H1 (cell line): ENCODE data around the gene DENND2D. TPM values are rescaled to one million over a fixed set of nuclear protein-coding genes. Genes with fewer than 3 reads are reported as not detected.

Source experiments
- CTCF ChIA-PET: fragments of 300-600 bp; sonication (Branson Sonifier 250); formaldehyde crosslinking; loops from one replicate; lab custom pipeline; 2021; ENCODE audit not compliant: partially characterized antibody; lab: Charles Lee
- POLR2A ChIA-PET: fragments of 300-600 bp; sonication (Branson Sonifier 250); formaldehyde crosslinking; loops from one replicate; lab custom pipeline; 2021; ENCODE audit warnings: inconsistent platforms; ENCODE audit not compliant: partially characterized antibody; lab: Charles Lee
- DNase-seq, 2 experiments: peaks; one replicate each; pipeline versions ENCODE4 v3.0.0 to v3.0.0-alpha.2; 2010 to 2022; ENCODE audit warnings: low spot score in 2 of 2, low read depth in 1 of 2, mixed read lengths in 1 of 2
- FAIRE-seq: peaks from 2 replicates; lab custom pipeline; 2011; peaks lifted over from hg19 to GRCh38; lab: Jason Lieb, UNC
- H2AFZ ChIP-seq: 2 replicates; pipeline ENCODE4 v1.8.1; 2012; ENCODE audit warnings: low read length, inconsistent platforms
- H2AK5ac ChIP-seq: 2 replicates; pipeline ENCODE4 v1.6.1; 2013; ENCODE audit warnings: low read depth, low read length
- H2BK120ac ChIP-seq: replicated peaks from 2 replicates; pipeline ENCODE3; 2013; ENCODE audit warnings: low read depth, low read length, inconsistent platforms
- H2BK12ac ChIP-seq: 2 replicates; pipeline ENCODE4 v1.6.1; 2013; ENCODE audit warnings: low read depth, low read length
- H2BK15ac ChIP-seq: 2 replicates; pipeline ENCODE4 v1.6.1; 2013; ENCODE audit warnings: low read length
- H2BK20ac ChIP-seq: 2 replicates; pipeline ENCODE4 v1.6.1; 2013; ENCODE audit warnings: low read length
- H2BK5ac ChIP-seq: 2 replicates; pipeline ENCODE4 v1.6.1; 2013; ENCODE audit warnings: low read depth, low read length
- H3K14ac ChIP-seq: 2 replicates; pipeline ENCODE4 v1.6.1; 2013; ENCODE audit warnings: inconsistent platforms; ENCODE audit not compliant: insufficient read length
- H3K18ac ChIP-seq: 2 replicates; pipeline ENCODE4 v1.6.1; 2013; ENCODE audit warnings: low read length; ENCODE audit errors: extremely low read depth
- H3K23ac ChIP-seq: 2 replicates; pipeline ENCODE4 v1.6.1; 2013; ENCODE audit warnings: inconsistent platforms; ENCODE audit not compliant: insufficient read length
- H3K23me2 ChIP-seq: 2 replicates; pipeline ENCODE4 v1.6.1; 2013; ENCODE audit warnings: low read depth, low read length
- H3K27ac ChIP-seq: 2 replicates; pipeline ENCODE4 v1.6.1; 2011; ENCODE audit warnings: low read depth, low read length, inconsistent platforms
- H3K27me3 ChIP-seq, 4 experiments: replicated peaks in 1 of 4; 1 replicate in 1 of 4; 2 replicates in 3 of 4; pipeline versions ENCODE4 v1.6.1 to v1.8.1; 2011 to 2013; ENCODE audit warnings: low read length in 3 of 4, mild to moderate bottlenecking in 3 of 4, inconsistent platforms in 2 of 4, mixed read lengths in 2 of 4, moderate library complexity in 1 of 4; ENCODE audit not compliant: control insufficient read depth in 3 of 4, insufficient read depth in 3 of 4; ENCODE audit errors: extremely low read depth in 1 of 4
- H3K36me3 ChIP-seq, 4 experiments: 2 replicates each; pipeline versions ENCODE4 v1.6.1 to v1.8.1; 2011 to 2013; ENCODE audit warnings: mild to moderate bottlenecking in 4 of 4, low read length in 3 of 4, moderate library complexity in 2 of 4, control low read depth in 1 of 4, inconsistent platforms in 1 of 4; ENCODE audit not compliant: insufficient read depth in 4 of 4, control insufficient read depth in 2 of 4
- H3K4ac ChIP-seq: replicated peaks from 2 replicates; pipeline ENCODE3; 2013; ENCODE audit warnings: low read length, low read depth, mixed read lengths, inconsistent platforms; ENCODE audit not compliant: insufficient read length
- H3K4me1 ChIP-seq, 4 experiments: replicated peaks in 1 of 4; 1 replicate in 1 of 4; 2 replicates in 3 of 4; pipeline versions ENCODE4 v1.6.1 to v1.8.1; 2011 to 2013; ENCODE audit warnings: low read length in 3 of 4, inconsistent platforms in 2 of 4, mixed read lengths in 1 of 4; ENCODE audit not compliant: insufficient read depth in 4 of 4, control insufficient read depth in 3 of 4
- H3K4me2 ChIP-seq, 2 experiments: 2 replicates each; pipeline versions ENCODE4 v1.6.1 to v1.8.1; 2011 to 2013; ENCODE audit warnings: low read depth in 2 of 2, low read length in 2 of 2, control low read depth in 1 of 2, inconsistent platforms in 1 of 2, mild to moderate bottlenecking in 1 of 2; ENCODE audit not compliant: insufficient read depth in 1 of 2
- H3K4me3 ChIP-seq, 4 experiments: fragments of 200-600, 300-600 bp in 1 of 4; sonication (generic), shearing (Covaris generic), sonication (Bioruptor Twin) in 1 of 4; 2 replicates each; pipeline versions ENCODE4 v1.5.1 to v1.8.1; 2011 to 2016; ENCODE audit warnings: low read length in 4 of 4, low read depth in 3 of 4, control low read depth in 2 of 4, inconsistent platforms in 2 of 4, mild to moderate bottlenecking in 2 of 4, mixed read lengths in 1 of 4, moderate library complexity in 1 of 4; ENCODE audit not compliant: insufficient read depth in 2 of 4; ENCODE audit errors: extremely low read depth in 1 of 4
- H3K56ac ChIP-seq: replicated peaks from 2 replicates; pipeline ENCODE3; 2013; ENCODE audit warnings: low read depth, mild to moderate bottlenecking, mixed read lengths, low read length, inconsistent platforms; ENCODE audit not compliant: insufficient read length
- H3K79me1 ChIP-seq: 2 replicates; pipeline ENCODE4 v1.6.1; 2013; ENCODE audit warnings: low read depth, low read length, control low read depth
- H3K79me2 ChIP-seq, 2 experiments: 2 replicates each; pipeline versions ENCODE4 v1.6.1 to v1.8.1; 2012 to 2013; ENCODE audit warnings: low read length in 2 of 2, mild to moderate bottlenecking in 2 of 2, inconsistent platforms in 1 of 2; ENCODE audit not compliant: insufficient read depth in 2 of 2, control insufficient read depth in 1 of 2
- H3K9ac ChIP-seq, 4 experiments: replicated peaks in 1 of 4; 1 replicate in 1 of 4; 2 replicates in 3 of 4; pipeline versions ENCODE4 v1.6.1 to v1.8.1; 2011 to 2013; ENCODE audit warnings: low read depth in 3 of 4, low read length in 3 of 4, control low read depth in 2 of 4, mild to moderate bottlenecking in 2 of 4, moderate library complexity in 2 of 4, inconsistent platforms in 1 of 4; ENCODE audit errors: extremely low read depth in 1 of 4
- H3K9me3 ChIP-seq, 2 experiments: 2 replicates each; pipeline versions ENCODE4 v1.6.1 to v1.8.1; 2012 to 2013; ENCODE audit warnings: mild to moderate bottlenecking in 2 of 2, moderate library complexity in 2 of 2, control low read depth in 1 of 2, inconsistent platforms in 1 of 2, low read depth in 1 of 2, low read length in 1 of 2, mixed read lengths in 1 of 2; ENCODE audit not compliant: insufficient read depth in 2 of 2
- H4K20me1 ChIP-seq, 2 experiments: replicated peaks in 1 of 2; 2 replicates each; pipeline versions ENCODE3 to v1.8.1; 2011 to 2013; ENCODE audit warnings: inconsistent platforms in 2 of 2, low read length in 2 of 2, mild to moderate bottlenecking in 1 of 2; ENCODE audit not compliant: insufficient read depth in 2 of 2, control insufficient read depth in 1 of 2
- H4K5ac ChIP-seq: 2 replicates; pipeline ENCODE4 v1.6.1; 2013; ENCODE audit warnings: low read length, low read depth, mixed read lengths, inconsistent platforms; ENCODE audit not compliant: insufficient read length
- H4K8ac ChIP-seq: 2 replicates; pipeline ENCODE4 v1.8.0; 2013; ENCODE audit warnings: mild to moderate bottlenecking, moderate library complexity, low read length, inconsistent platforms; ENCODE audit not compliant: insufficient read depth; ENCODE audit errors: extremely low read depth
- H4K91ac ChIP-seq: replicated peaks from 2 replicates; pipeline ENCODE3; 2013; ENCODE audit warnings: low read length, mixed read lengths, inconsistent platforms; ENCODE audit not compliant: insufficient read length
- BCL11A ChIP-seq, 2 experiments: IDR thresholded peaks; one replicate each; pipeline ENCODE4 v1.6.1; 2011; ENCODE audit warnings: low read depth in 2 of 2, low read length in 2 of 2, mild to moderate bottlenecking in 2 of 2
- CHD2 ChIP-seq: IDR thresholded peaks from 2 replicates; pipeline ENCODE4 v1.6.1; 2012; ENCODE audit warnings: low read length, improper control_type of control experiment
- CREB1 ChIP-seq: IDR thresholded peaks from 2 replicates; pipeline ENCODE4 v1.6.1; 2012; ENCODE audit warnings: inconsistent platforms
- CTBP2 ChIP-seq: IDR thresholded peaks from 2 replicates; pipeline ENCODE4 v1.7.0; 2011; ENCODE audit warnings: borderline replicate concordance, mild to moderate bottlenecking, moderate library complexity, mixed read lengths, low read length; ENCODE audit not compliant: insufficient read depth, insufficient read length
- EGR1 ChIP-seq: IDR thresholded peaks from 2 replicates; pipeline ENCODE4 v1.6.1; 2011; ENCODE audit warnings: low read depth, low read length, borderline replicate concordance
- EP300 ChIP-seq, 2 experiments: IDR thresholded peaks; 1 replicate in 1 of 2; 2 replicates in 1 of 2; pipeline ENCODE4 v1.6.1; 2011 to 2012; ENCODE audit warnings: low read depth in 2 of 2, low read length in 2 of 2, mild to moderate bottlenecking in 2 of 2, borderline replicate concordance in 1 of 2, inconsistent platforms in 1 of 2, moderate library complexity in 1 of 2
- GABPA ChIP-seq: IDR thresholded peaks from 2 replicates; pipeline ENCODE4 v1.6.1; 2011; ENCODE audit warnings: mild to moderate bottlenecking, low read length, moderate library complexity, borderline replicate concordance; ENCODE audit not compliant: insufficient read depth
- HDAC2 ChIP-seq, 2 experiments: fragments of 300-600 bp in 1 of 2; sonication (generic) in 1 of 2; IDR thresholded peaks; 2 replicates each; pipeline ENCODE4 v1.6.1; 2011 to 2012; ENCODE audit warnings: low read depth in 2 of 2, low read length in 2 of 2, mild to moderate bottlenecking in 2 of 2, moderate library complexity in 2 of 2, borderline replicate concordance in 1 of 2, inconsistent platforms in 1 of 2
- POLR2A ChIP-seq, 2 experiments: IDR thresholded peaks; 1 replicate in 1 of 2; 2 replicates in 1 of 2; pipeline ENCODE4 v1.6.1; 2011; ENCODE audit warnings: low read depth in 2 of 2, low read length in 2 of 2, mild to moderate bottlenecking in 2 of 2; ENCODE audit errors: control extremely low read depth in 1 of 2
- POU5F1 ChIP-seq: IDR thresholded peaks from 2 replicates; pipeline ENCODE4 v1.6.1; 2011; ENCODE audit warnings: low read depth, mild to moderate bottlenecking, low read length, moderate library complexity
- RAD21 ChIP-seq, 2 experiments: IDR thresholded peaks in 1 of 2; conservative IDR thresholded peaks in 1 of 2; 2 replicates each; pipeline ENCODE4 v1.6.1; 2011; ENCODE audit warnings: low read depth in 2 of 2, low read length in 2 of 2, improper control_type of control experiment in 1 of 2, inconsistent platforms in 1 of 2, mild to moderate bottlenecking in 1 of 2, moderate library complexity in 1 of 2
- SP1 ChIP-seq: IDR thresholded peaks from 2 replicates; pipeline ENCODE4 v1.6.1; 2011; ENCODE audit warnings: low read depth, low read length
- ZNF274 ChIP-seq: IDR thresholded peaks from 2 replicates; pipeline ENCODE4 v1.7.0; 2012; ENCODE audit warnings: low read length, borderline replicate concordance; ENCODE audit errors: extremely low read depth
- WGBS, 2 experiments: shearing (Covaris generic) in 1 of 2; methylation state at CpG; one replicate each; pipeline versions ENCODE4 v1.1.6 to v1.1.7; 2013 to 2015; ENCODE audit warnings: low lambda C conversion rate in 2 of 2, mixed read lengths in 2 of 2, inconsistent platforms in 1 of 2, low coverage in 1 of 2, missing lambda C conversion rate in 1 of 2; ENCODE audit not compliant: insufficient replicate concordance in 2 of 2, insufficient coverage in 1 of 2, insufficient read length in 1 of 2; ENCODE audit errors: extremely low coverage in 1 of 2, missing lambda C conversion rate in 1 of 2; 5-methylcytosine and 5-hydroxymethylcytosine counted together
- polyA plus RNA-seq, 7 experiments: library from polyadenylated mRNA; depleted of rRNA in 3 of 7; stranded (reverse) in 5 of 7; unstranded in 2 of 7; fragments of >200 nt in 5 of 7; fragments of 200-250 nt in 2 of 7; gene quantifications; 1 replicate in 5 of 7; 2 replicates in 1 of 7; 4 replicates in 1 of 7; pipeline versions ENCODE4 v1.2.1 to v1.2.3, GENCODE V29; 2011 to 2013; ENCODE audit warnings: missing spikeins in 2 of 7, mixed read lengths in 2 of 7
- total RNA-seq: library from RNA; stranded (reverse); fragmentation: NEBNext Ultra II Directional; extraction: Animal tissue kit (Norgen Biotek cat#: 25700); gene quantifications from 2 replicates; pipeline ENCODE4 v1.2.1, GENCODE V29; 2021

The DENND2D gene
- total and polyA plus RNA-seq, 2 of the 8 experiments (the other 6 are each of a cell fraction or from before 2014, with no cell fraction given) = 0.58 to 1.6 TPM

DNA sequence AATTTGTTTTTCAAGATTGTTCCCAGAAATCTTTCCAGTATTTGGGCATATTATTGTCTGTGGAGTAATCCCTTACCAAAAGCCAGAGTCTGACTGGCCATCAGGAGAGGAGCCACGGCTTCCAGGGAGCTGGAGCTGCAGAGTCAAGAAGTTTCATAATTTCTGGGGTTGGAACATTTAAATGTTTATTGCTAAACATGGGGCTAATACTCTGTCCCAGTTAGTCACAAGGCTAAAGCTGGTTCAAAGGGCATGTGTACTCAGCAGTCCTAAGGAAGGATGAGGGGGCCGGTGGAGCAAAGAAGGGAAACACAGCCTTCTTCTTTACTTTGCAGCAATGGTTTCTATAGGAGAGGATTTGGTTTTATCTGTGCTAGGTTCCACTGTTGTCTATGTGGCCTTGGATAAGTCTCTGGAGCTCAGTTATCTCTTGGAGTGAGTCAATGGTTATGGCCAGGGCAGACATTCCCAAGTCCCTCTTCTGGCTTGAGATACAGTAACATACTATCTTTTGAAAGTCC is 9.5 kb downstream of the DENND2D start:
- Histone ChIP-seq H3K4me3 (no peak overlapping the region), H2AFZ (no peak overlapping the region), H4K5ac (no peak overlapping the region), H3K9ac (no peak overlapping the region), H3K4me1 (no peaks in the 10 kb centered on the region), H3K18ac (no peak overlapping the region), H3K4ac (no peak overlapping the region), H3K23me2 (no peaks in the 10 kb centered on the region), H3K79me2 (no peaks in the 10 kb centered on the region), H3K27me3 (peaks cover 0 to 1% (median 0%) of the 10 kb centered on the region in 4 experiments; a peak in 1 of 7 replicates), H3K9me3 (no peaks in the 10 kb centered on the region), H3K79me1 (no peaks in the 10 kb centered on the region), H4K91ac (no peak overlapping the region), H2BK12ac (no peak overlapping the region), H4K20me1 (no peaks in the 10 kb centered on the region), H3K14ac (no peak overlapping the region), H2BK5ac (no peak overlapping the region), H3K27ac (no peak overlapping the region), H3K36me3 (peaks cover 0 to 8% (median 4%) of the 10 kb centered on the region in 4 experiments; a peak in 5 of 8 replicates), H4K8ac (no peak overlapping the region), H3K56ac (no peak overlapping the region), H2AK5ac (no peak overlapping the region), H2BK20ac (no peak overlapping the region), H2BK120ac (no peak overlapping the region), H3K4me2 (no peak overlapping the region), H3K23ac (no peak overlapping the region), H2BK15ac (no peak overlapping the region)
- POLR2A ChIA-PET = interaction anchor here (0.9 to 1.8 kb wide), 4 partner anchors 13 to 52 kb away, joined by 3 to 4 read pairs (median 3); no protein-coding TSS in a partner anchor
- DNase-seq (no peak), FAIRE-seq (no peak)
- WGBS, 2 experiments = 87% methylated on average over 2 of the region's 2 CpGs; no CpG with 5 or more reads in 1 of the 2 experiments
- TF ChIP-seq CHD2 (no peak), POLR2A (IDR thresholded peaks at IDR 0.05; ENCODE audit: control extremely low read depth in 1 of 2, low read depth in 2 of 2, low read length in 2 of 2) (no peak), GABPA (no peak), POU5F1 (no peak), ZNF274 (no peak), BCL11A (IDR thresholded peaks at IDR 0.05; ENCODE audit: low read depth in 2 of 2, low read length in 2 of 2) (no peak), RAD21 (IDR thresholded peaks at IDR 0.05 in 1 of 2, conservative IDR thresholded peaks at IDR 0.05 in 1 of 2; ENCODE audit: low read depth in 2 of 2, low read length in 2 of 2) (no peak), HDAC2 (IDR thresholded peaks at IDR 0.05; ENCODE audit: borderline replicate concordance in 1 of 2, low read depth in 2 of 2, low read length in 2 of 2) (no peak), EGR1 (no peak), CTBP2 (no peak), EP300 (IDR thresholded peaks at IDR 0.05; ENCODE audit: borderline replicate concordance in 1 of 2, low read depth in 2 of 2, low read length in 2 of 2) (no peak), CREB1 (no peak), SP1 (no peak)
- CTCF ChIA-PET = interaction anchor here (0.9 to 1.7 kb wide), 3 partner anchors 9 to 209 kb away, joined by 3 to 5 read pairs (median 5); partner anchors contain the start of genes CHI3L2 and DENND2D
